ENCODE data around the gene ZNF280B. TPM values are rescaled to one million over a fixed set of nuclear protein-coding genes. Genes with fewer than 3 reads are reported as not detected.
A peak's percentile ranks its signal among the peaks of the same experiment; 100 is the strongest.

ZNF280B gene
- total and polyA plus RNA-seq, 5 donors from 2014 or later: 0.70 to 1.9 (median 0.84) TPM

DNA sequence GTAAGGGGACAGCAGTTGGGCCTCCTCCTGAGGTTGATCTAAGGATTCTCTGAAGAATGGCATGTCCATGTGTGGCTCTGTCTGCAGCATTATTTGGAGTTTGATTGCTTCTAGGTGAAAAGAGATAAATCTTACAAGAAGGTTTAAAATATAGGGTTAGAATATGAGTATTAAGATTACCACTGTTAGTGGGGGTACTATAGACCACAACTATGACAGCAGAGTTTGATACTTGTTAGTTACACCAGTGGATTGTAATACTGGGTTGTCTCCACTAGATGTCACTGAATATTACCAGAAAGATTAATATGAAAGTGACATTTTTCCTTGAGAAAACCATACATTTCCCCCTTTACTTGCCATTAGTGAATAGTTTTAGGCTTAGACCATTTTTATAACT is 47.9 kb downstream of the ZNF280B start:
- no peak for ATAC-seq (ENCODE audit: low read depth in 2 of 2)
- Histone ChIP-seq H3K9me3 (ENCODE audit: control insufficient read depth in 2 of 2, low read length in 2 of 2) (peaks cover 16 to 36% of the 10 kb centered on the region in 2 experiments), H3K36me3 (ENCODE audit: control insufficient read depth, insufficient read depth, low read length) (no peaks in the 10 kb centered on the region), H3K4me3 (ENCODE audit: low read depth, low read length) (no peak overlapping the region), H3K4me1 (ENCODE audit: control insufficient read depth, insufficient read depth, low read length, poor library complexity, severe bottlenecking) (no peaks in the 10 kb centered on the region), H3K27ac (ENCODE audit: insufficient read depth, low read length, poor library complexity, severe bottlenecking) (no peak overlapping the region), H3K27me3 (ENCODE audit: control insufficient read depth, insufficient read depth, low read length) (peaks cover 5% of the 10 kb centered on the region)
- Mint-ChIP-seq H3K4me1 (no peaks in the 10 kb centered on the region), H3K36me3 (no peaks in the 10 kb centered on the region), H3K27ac (no peak overlapping the region), H3K4me3 (no peak overlapping the region), H3K9me3 (peaks cover 0 to 28% (median 6%) of the 10 kb centered on the region in 7 donors), H3K27me3 (peaks cover 35% of the 10 kb centered on the region)
- DNase-seq: peak in 1 of 3 donors; percentile 6

DNA sequence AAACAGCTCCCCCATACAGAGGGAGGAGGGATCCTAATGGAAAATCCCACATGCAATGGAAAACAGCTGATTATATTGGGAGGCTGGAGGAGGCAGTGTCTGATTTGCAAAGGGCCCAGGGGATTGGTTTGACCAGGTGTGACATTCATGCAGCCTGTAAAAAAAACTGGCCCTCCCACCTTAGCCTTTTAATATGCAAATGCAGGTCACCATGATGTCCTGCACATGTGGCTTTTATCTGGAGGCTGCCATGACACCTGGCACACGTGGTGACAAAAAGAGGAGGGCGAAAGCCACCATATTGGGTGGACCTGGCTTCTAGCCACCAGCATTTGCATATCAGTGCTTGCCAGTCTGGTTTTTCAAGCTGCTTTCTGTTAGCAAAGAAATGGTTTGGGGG is 48.5 kb downstream of the ZNF280B start:
- no peaks in the 10 kb centered on the region for H3K36me3 ChIP-seq (ENCODE audit: control insufficient read depth, insufficient read depth, low read length)
- Mint-ChIP-seq H3K4me3 (no peak overlapping the region), H3K9me3 (peaks cover 0 to 28% (median 10%) of the 10 kb centered on the region in 7 donors), H3K4me1 (no peaks in the 10 kb centered on the region), H3K27ac (no peak overlapping the region), H3K36me3 (no peaks in the 10 kb centered on the region), H3K27me3 (peaks cover 35% of the 10 kb centered on the region)
- no peak overlapping the region for H3K27ac ChIP-seq (ENCODE audit: insufficient read depth, low read length, poor library complexity, severe bottlenecking)
- ATAC-seq (ENCODE audit: low read depth in 2 of 2) (no peak), DNase-seq (no peak)
- H3K4me3 ChIP-seq (ENCODE audit: low read depth, low read length): no peak overlapping the region
- peaks cover 16 to 36% of the 10 kb centered on the region in 2 experiments for H3K9me3 ChIP-seq (ENCODE audit: control insufficient read depth in 2 of 2, low read length in 2 of 2)
- H3K4me1 ChIP-seq (ENCODE audit: control insufficient read depth, insufficient read depth, low read length, poor library complexity, severe bottlenecking): no peaks in the 10 kb centered on the region
- H3K27me3 ChIP-seq (ENCODE audit: control insufficient read depth, insufficient read depth, low read length): peaks cover 5% of the 10 kb centered on the region

DNA sequence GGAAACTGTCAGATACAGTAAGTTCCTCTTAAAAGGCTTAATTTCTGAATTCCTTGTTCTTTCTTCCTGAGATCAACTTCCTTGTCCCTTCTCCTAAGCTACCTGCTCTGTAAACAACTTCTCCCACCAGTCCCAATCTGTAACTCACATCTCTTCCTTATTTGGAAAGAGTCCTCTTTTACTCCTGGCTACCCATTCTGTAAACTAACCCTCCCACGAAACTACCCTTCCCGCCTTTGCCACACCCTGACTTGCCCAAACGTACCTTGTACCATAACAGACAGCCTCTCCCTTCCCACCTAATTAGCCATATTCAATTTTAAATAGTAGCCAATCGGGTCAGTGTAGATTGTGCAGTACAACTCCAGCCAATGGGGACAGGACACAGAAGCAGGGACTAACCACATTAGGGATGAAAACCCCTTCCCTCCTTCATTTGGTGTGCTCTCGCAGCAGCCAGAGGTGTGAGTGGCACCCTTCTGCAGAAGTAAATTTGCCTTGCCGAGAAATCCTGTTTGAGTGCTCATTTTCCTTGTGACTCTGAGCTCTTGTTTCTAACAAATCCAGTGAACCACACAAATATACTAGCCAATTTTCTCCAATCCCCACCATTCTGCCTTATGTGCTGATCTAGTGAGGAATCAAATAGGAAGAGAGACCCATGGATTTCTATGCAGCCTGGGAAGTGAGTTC is 49.5 kb downstream of the ZNF280B start:
- H3K4me3 ChIP-seq (ENCODE audit: low read depth, low read length): no peak overlapping the region

DNA sequence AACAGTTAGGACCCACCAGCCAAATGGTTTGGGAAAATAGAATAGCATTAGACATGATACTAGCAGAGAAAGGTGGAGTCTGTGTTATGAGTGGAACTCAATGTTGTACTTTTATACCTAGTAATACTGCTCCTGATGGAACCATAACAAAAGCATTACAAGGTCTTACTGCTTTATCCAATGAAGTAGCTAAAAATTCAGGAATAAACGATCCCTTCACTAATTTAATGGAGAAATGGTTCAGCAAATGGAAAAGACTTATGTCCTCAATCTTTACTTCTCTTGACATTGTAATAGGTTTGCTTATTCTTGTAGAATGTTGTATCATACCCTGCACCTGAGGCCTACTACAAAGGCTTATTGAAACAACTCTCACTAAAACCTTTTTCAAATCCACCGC is 50.2 kb downstream of the ZNF280B start:
- Histone ChIP-seq H3K36me3 (ENCODE audit: control insufficient read depth, insufficient read depth, low read length) (no peaks in the 10 kb centered on the region), H3K27ac (ENCODE audit: insufficient read depth, low read length, poor library complexity, severe bottlenecking) (no peak overlapping the region), H3K27me3 (ENCODE audit: control insufficient read depth, insufficient read depth, low read length) (peaks cover 5% of the 10 kb centered on the region), H3K9me3 (ENCODE audit: control insufficient read depth in 2 of 2, low read length in 2 of 2) (peaks cover 18 to 41% of the 10 kb centered on the region in 2 experiments), H3K4me3 (ENCODE audit: low read depth, low read length) (no peak overlapping the region), H3K4me1 (ENCODE audit: control insufficient read depth, insufficient read depth, low read length, poor library complexity, severe bottlenecking) (no peaks in the 10 kb centered on the region)
- ATAC-seq (ENCODE audit: low read depth in 2 of 2): no peak
- peaks cover 28% of the 10 kb centered on the region for H3K27me3 Mint-ChIP-seq
- no peaks in the 10 kb centered on the region for H3K4me1 Mint-ChIP-seq
- no peak overlapping the region for H3K27ac Mint-ChIP-seq
- H3K4me3 Mint-ChIP-seq: no peak overlapping the region
- no peak for DNase-seq
- no peaks in the 10 kb centered on the region for H3K36me3 Mint-ChIP-seq
- H3K9me3 Mint-ChIP-seq: peaks cover 0 to 35% (median 10%) of the 10 kb centered on the region in 7 donors

More for the DNA sequence above, 49.5 kb downstream of the ZNF280B start:
- no peaks in the 10 kb centered on the region for H3K4me1 Mint-ChIP-seq
- H3K4me3 Mint-ChIP-seq: no peak overlapping the region
- H3K27me3 ChIP-seq (ENCODE audit: control insufficient read depth, insufficient read depth, low read length): peaks cover 5% of the 10 kb centered on the region
- peaks cover 28% of the 10 kb centered on the region for H3K27me3 Mint-ChIP-seq
- no peaks in the 10 kb centered on the region for H3K4me1 ChIP-seq (ENCODE audit: control insufficient read depth, insufficient read depth, low read length, poor library complexity, severe bottlenecking)
- DNase-seq (no peak), ATAC-seq (ENCODE audit: low read depth in 2 of 2) (no peak)
- no peaks in the 10 kb centered on the region for H3K36me3 Mint-ChIP-seq
- H3K27ac Mint-ChIP-seq: no peak overlapping the region
- no peaks in the 10 kb centered on the region for H3K36me3 ChIP-seq (ENCODE audit: control insufficient read depth, insufficient read depth, low read length)
- peaks cover 16 to 36% of the 10 kb centered on the region in 2 experiments for H3K9me3 ChIP-seq (ENCODE audit: control insufficient read depth in 2 of 2, low read length in 2 of 2)
- peaks cover 0 to 32% (median 10%) of the 10 kb centered on the region in 7 donors for H3K9me3 Mint-ChIP-seq
- H3K27ac ChIP-seq (ENCODE audit: insufficient read depth, low read length, poor library complexity, severe bottlenecking): no peak overlapping the region

DNA sequence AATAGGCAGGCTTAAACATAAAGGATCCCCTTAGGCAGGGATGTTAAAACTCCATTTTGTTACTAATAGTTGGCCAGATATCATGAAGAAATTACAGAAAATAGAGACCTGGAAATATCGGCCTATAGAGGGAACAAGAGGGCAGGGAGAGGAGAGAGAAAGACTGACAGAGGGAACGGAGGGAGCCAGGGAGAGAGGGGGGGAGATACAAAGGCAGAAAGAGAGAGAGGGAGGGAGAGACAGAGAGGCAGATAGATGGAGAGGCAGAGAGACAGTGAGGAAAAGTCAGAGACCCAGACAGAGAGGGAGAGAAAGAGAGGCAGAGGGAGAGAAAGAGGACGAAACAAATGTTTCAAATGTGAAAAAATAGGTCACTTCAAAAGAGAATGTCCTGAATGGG is 53.5 kb downstream of the ZNF280B start:
- Histone ChIP-seq H3K27ac (ENCODE audit: insufficient read depth, low read length, poor library complexity, severe bottlenecking) (no peak overlapping the region), H3K4me1 (ENCODE audit: control insufficient read depth, insufficient read depth, low read length, poor library complexity, severe bottlenecking) (no peaks in the 10 kb centered on the region), H3K9me3 (ENCODE audit: control insufficient read depth in 2 of 2, low read length in 2 of 2) (peaks cover 20 to 43% of the 10 kb centered on the region in 2 experiments), H3K27me3 (ENCODE audit: control insufficient read depth, insufficient read depth, low read length) (peaks cover under 1% of the 10 kb centered on the region), H3K4me3 (ENCODE audit: low read depth, low read length) (no peak overlapping the region), H3K36me3 (ENCODE audit: control insufficient read depth, insufficient read depth, low read length) (no peaks in the 10 kb centered on the region)
- H3K4me3 Mint-ChIP-seq: peak overlapping the region in 1 of 4 donors; percentile 24
- no peaks in the 10 kb centered on the region for H3K36me3 Mint-ChIP-seq
- DNase-seq (no peak), ATAC-seq (ENCODE audit: low read depth in 2 of 2) (no peak)
- H3K4me1 Mint-ChIP-seq: no peaks in the 10 kb centered on the region
- peaks cover 19% of the 10 kb centered on the region for H3K27me3 Mint-ChIP-seq
- H3K9me3 Mint-ChIP-seq: peaks cover 0 to 44% (median 10%) of the 10 kb centered on the region in 7 donors
- no peak overlapping the region for H3K27ac Mint-ChIP-seq

DNA sequence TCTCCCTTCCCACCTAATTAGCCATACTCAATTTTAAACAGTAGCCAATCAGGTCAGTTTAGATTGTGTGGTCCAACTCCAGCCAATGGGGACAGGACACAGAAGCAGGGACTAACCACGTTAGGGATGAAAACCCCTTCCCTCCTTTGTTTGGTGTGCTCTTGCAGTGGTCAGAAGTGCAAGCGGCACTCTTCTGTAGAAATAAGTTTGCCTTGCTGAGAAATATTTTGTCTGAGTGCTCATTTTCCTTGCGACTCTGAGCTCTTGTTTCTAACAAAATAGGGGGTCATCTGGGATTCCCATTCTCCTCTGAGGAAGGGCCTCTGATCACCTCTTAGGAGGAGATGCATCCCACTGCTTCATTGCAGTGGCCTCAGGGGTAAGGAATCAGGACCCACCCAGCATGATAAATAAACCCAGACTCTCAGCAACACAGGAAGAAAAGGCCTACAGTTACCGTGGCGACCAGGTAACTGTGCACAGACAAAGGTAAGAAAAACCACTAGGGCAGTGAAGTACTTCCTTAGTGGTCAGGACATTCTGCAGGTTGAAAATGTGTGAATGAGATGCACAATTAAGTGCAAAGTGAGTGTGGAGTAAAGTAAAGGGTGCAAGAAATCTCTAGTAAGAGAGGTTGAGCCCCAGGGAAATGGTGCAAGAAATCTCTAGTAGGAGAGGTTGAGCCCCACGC is 55.4 kb downstream of the ZNF280B start:
- Histone ChIP-seq H3K4me1 (ENCODE audit: control insufficient read depth, insufficient read depth, low read length, poor library complexity, severe bottlenecking) (no peaks in the 10 kb centered on the region), H3K27me3 (ENCODE audit: control insufficient read depth, insufficient read depth, low read length) (peaks cover 6% of the 10 kb centered on the region), H3K27ac (ENCODE audit: insufficient read depth, low read length, poor library complexity, severe bottlenecking) (no peak overlapping the region), H3K9me3 (ENCODE audit: control insufficient read depth in 2 of 2, low read length in 2 of 2) (peaks cover 5 to 24% of the 10 kb centered on the region in 2 experiments), H3K36me3 (ENCODE audit: control insufficient read depth, insufficient read depth, low read length) (no peaks in the 10 kb centered on the region), H3K4me3 (ENCODE audit: low read depth, low read length) (no peak overlapping the region)
- Mint-ChIP-seq H3K36me3 (no peaks in the 10 kb centered on the region), H3K9me3 (peaks cover 0 to 27% (median 5%) of the 10 kb centered on the region in 7 donors), H3K4me1 (no peaks in the 10 kb centered on the region), H3K27ac (no peak overlapping the region), H3K27me3 (peaks cover 24% of the 10 kb centered on the region), H3K4me3 (no peak overlapping the region)
- DNase-seq: no peak
- ATAC-seq (ENCODE audit: low read depth in 2 of 2): no peak

DNA sequence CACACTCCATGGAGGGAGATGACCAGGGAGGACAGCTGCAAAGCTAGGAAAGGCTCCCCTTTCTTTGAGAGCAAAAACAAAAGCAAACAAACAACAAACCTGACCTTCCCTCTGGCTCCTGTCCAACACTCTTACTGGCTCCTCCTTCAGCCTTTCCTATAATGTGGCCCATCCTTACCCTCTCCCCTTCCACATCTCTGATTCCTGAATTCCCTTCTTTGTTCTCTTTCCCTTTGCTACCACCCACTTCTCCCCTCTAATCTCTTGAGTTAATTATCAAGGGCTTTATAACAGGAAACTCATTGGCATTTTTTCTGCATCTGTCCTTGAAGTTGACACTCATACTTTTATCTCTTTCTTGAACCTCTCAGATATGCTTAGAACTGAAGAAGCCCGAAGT is 56.3 kb downstream of the ZNF280B start:
- H3K27me3 Mint-ChIP-seq: peaks cover 21% of the 10 kb centered on the region
- no peaks in the 10 kb centered on the region for H3K4me1 Mint-ChIP-seq
- no peak overlapping the region for H3K4me3 ChIP-seq (ENCODE audit: low read depth, low read length)
- no peak overlapping the region for H3K4me3 Mint-ChIP-seq
- DNase-seq: no peak
- H3K36me3 Mint-ChIP-seq: no peaks in the 10 kb centered on the region
- no peak overlapping the region for H3K27ac Mint-ChIP-seq
- H3K9me3 Mint-ChIP-seq: peaks cover 0 to 22% (median 5%) of the 10 kb centered on the region in 7 donors
- no peaks in the 10 kb centered on the region for H3K36me3 ChIP-seq (ENCODE audit: control insufficient read depth, insufficient read depth, low read length)
- ATAC-seq (ENCODE audit: low read depth in 2 of 2): no peak
- peaks cover 4 to 15% of the 10 kb centered on the region in 2 experiments for H3K9me3 ChIP-seq (ENCODE audit: control insufficient read depth in 2 of 2, low read length in 2 of 2)
- no peak overlapping the region for H3K27ac ChIP-seq (ENCODE audit: insufficient read depth, low read length, poor library complexity, severe bottlenecking)
- H3K27me3 ChIP-seq (ENCODE audit: control insufficient read depth, insufficient read depth, low read length): peaks cover 6% of the 10 kb centered on the region
- no peaks in the 10 kb centered on the region for H3K4me1 ChIP-seq (ENCODE audit: control insufficient read depth, insufficient read depth, low read length, poor library complexity, severe bottlenecking)

Data from CD4-positive, CD25-positive, alpha-beta regulatory T cell (primary cell).